Activated naive CD8-positive, alpha-beta T cell treated with anti-CD3 and anti-CD28 coated beads, Interleukin-2, amount 10 ng/mL, durations not matched to agents 7 days and 5 days (primary cell): ENCODE results near the gene HNRNPL. TPM values are rescaled to one million over a fixed set of nuclear protein-coding genes. Genes with fewer than 3 reads are reported as not detected.
"Not testable (repeated sequence)": the region's sequence is repeated elsewhere in the genome, so short reads cannot be mapped to it uniquely, and the experiment has no call there.

Experiments
- ATAC-seq: fragments of 150-1000 bp; cut with Tn5 transposase; one replicate; pipeline ENCODE4 v1.10.0; 2021; ENCODE audit warnings: low read depth, moderate library complexity
- POLR2A ChIA-PET: fragments of 350-600 bp; sonication (Branson Sonifier 250); formaldehyde crosslinking; loops from one replicate; lab custom pipeline; 2021; ENCODE audit warnings: antibody characterized with exemption; lab: Charles Lee
- DNase-seq: peaks from one replicate; pipeline ENCODE4 v3.0.0; 2021
- H3K27ac Mint-ChIP-seq: one replicate; pipeline ENCODE4 v1.8.0; 2022; ENCODE audit warnings: mild to moderate bottlenecking, mixed read lengths
- H3K27me3 Mint-ChIP-seq: one replicate; pipeline ENCODE4 v1.8.0; 2022; ENCODE audit warnings: mild to moderate bottlenecking, moderate library complexity, mixed read lengths
- H3K36me3 Mint-ChIP-seq: one replicate; pipeline ENCODE4 v1.8.0; 2021; ENCODE audit warnings: mild to moderate bottlenecking, mixed read lengths
- H3K4me1 Mint-ChIP-seq: one replicate; pipeline ENCODE4 v1.8.0; 2021; ENCODE audit warnings: mixed read lengths
- H3K4me3 Mint-ChIP-seq: one replicate; pipeline ENCODE4 v1.8.0; 2022; ENCODE audit warnings: mild to moderate bottlenecking, moderate library complexity, mixed read lengths
- H3K9me3 Mint-ChIP-seq: one replicate; pipeline ENCODE4 v1.8.0; 2021; ENCODE audit warnings: mixed read lengths
- total RNA-seq, 2 experiments: library from RNA; stranded (reverse); gene quantifications; one replicate each; pipeline ENCODE4 v1.2.3, GENCODE V29; 2021

Gene HNRNPL
- total RNA-seq, 2 experiments from 2014 or later, result 441 to 455 TPM

DNA sequence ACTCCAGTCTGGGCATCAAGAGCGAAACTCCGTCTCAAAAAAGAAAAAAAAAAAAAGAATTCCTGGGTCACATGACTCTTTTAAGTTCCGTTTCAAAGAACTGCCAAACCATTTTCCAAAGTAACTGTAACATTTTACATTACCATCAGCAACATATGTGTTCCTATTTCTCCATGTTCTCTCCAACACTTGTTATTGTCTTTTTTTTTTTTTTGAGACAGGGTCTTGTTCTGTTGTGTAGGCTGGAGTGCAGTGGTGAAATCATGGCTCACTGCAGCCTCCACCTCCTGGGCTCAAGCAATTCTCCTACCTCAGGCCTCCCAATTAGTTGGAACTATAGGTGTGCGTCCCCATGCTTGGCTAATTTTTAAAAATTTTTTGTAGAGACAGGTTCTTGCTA, 54.2 kb downstream of the HNRNPL start:
- POLR2A ChIA-PET, result no interaction called here
- H3K4me3 Mint-ChIP-seq, result no peak overlapping the region
- peaks cover 9% of the 10 kb centered on the region for H3K27me3 Mint-ChIP-seq
- no peaks in the 10 kb centered on the region for H3K9me3 Mint-ChIP-seq
- H3K36me3 Mint-ChIP-seq, result no peaks in the 10 kb centered on the region
- DNase-seq (no peak), ATAC-seq (no peak)
- no peak overlapping the region for H3K27ac Mint-ChIP-seq
- H3K4me1 Mint-ChIP-seq, result peaks cover 3% of the 10 kb centered on the region

DNA sequence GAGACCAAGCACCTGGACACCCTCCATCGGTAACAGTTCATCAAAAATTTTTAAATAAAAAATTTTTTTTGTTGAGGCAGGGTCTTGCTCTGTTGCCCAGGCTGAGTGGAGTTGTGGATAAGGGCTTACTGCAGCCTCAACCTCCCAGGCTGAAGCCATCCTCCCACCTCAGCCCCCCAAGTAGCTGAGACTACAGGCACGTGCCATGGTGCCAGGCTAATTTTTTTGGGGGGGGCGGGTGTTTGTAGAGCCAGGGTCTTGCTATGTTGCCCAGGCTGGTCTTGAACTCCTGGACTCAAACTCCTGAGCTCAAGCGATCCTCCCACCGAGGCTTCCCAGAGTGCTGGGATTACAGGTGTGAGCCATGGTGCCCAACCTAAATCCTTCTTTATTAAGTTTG, 56.1 kb downstream of the HNRNPL start:
- H3K27me3 Mint-ChIP-seq, result peaks cover 9% of the 10 kb centered on the region
- DNase-seq (no peak), ATAC-seq (no peak)
- H3K36me3 Mint-ChIP-seq, result no peaks in the 10 kb centered on the region
- peaks cover 3% of the 10 kb centered on the region for H3K4me1 Mint-ChIP-seq
- no peak overlapping the region for H3K27ac Mint-ChIP-seq
- no peaks in the 10 kb centered on the region for H3K9me3 Mint-ChIP-seq
- H3K4me3 Mint-ChIP-seq, result no peak overlapping the region
- POLR2A ChIA-PET, result interaction anchor here (0.7 to 1.0 kb wide), 2 partner anchors 49 to 56 kb away, joined by 3 read pairs; no protein-coding TSS in a partner anchor

DNA sequence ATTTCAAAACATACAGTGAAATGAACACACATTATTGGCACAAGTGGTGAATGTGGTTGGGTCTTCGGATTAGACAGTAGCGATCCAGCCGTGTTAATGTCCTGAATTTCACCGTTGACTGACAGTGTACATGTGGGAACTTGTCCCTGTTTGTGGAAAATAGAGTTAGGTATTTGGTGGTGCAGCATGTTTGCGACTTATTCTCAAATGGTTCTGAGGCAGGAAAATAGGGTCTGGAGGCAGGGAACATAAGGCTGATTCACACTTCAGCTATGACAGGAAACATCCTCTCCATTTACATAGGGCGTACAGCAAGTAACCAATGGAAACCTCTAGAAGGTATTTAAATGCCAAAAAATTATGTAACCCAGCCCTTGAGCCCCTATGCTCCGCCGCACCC, 56.6 kb downstream of the HNRNPL start:
- ATAC-seq (no peak), DNase-seq (no peak)
- no peak overlapping the region for H3K27ac Mint-ChIP-seq
- POLR2A ChIA-PET, result interaction anchor here (0.6 kb wide), 1 partner anchor 19 kb away, joined by 3 read pairs; no protein-coding TSS in a partner anchor
- H3K36me3 Mint-ChIP-seq, result no peaks in the 10 kb centered on the region
- H3K4me3 Mint-ChIP-seq, result peak overlapping the region; percentile 62
- H3K4me1 Mint-ChIP-seq, result peaks cover 3% of the 10 kb centered on the region
- H3K9me3 Mint-ChIP-seq, result no peaks in the 10 kb centered on the region
- H3K27me3 Mint-ChIP-seq, result peaks cover 9% of the 10 kb centered on the region

DNA sequence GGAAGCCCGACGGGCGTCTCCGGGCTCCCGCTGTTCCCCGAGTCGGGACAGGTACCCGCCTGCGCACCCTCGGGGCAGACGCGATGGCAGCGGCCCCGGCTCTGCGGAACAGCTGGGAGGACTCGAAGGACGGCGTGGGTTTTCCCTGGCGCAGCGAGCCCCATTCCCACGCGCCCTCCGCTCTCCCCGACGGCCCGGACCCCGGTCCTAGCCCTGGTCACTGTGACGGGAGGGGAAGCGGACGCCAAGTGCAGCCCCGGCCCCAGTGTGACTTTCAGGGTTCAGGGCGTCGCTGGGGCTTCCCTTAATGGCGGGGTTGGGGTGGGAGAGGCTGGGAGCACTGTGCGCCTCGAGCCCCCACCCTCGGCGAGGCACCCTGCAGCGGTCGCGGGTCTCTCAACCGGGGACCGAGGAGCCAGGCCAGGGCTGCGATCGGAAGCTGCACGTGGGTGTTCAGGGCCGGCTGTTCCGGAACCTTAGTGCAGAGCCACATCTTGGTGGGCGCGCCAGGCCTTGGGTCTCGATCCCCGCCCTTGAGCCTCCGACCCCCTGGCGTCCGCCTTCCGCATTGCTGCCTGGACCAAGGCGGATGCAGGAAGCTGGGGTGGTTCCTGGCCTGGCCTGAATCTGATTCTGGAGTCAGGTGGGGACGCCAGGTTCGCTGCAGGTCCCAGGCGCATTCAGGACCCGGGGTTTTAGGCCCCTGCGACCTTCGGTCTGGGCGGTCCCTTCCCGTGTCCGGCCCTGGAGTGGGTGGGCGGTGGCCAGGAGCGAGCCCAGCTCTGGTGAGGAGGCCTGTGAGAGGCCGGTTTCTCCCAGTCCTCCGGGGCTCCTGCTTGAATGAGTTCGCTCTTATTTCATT, 57.3 kb downstream of the HNRNPL start:
- DNase-seq (peak; percentile 72), ATAC-seq (peak; percentile 23)
- no peaks in the 10 kb centered on the region for H3K36me3 Mint-ChIP-seq
- POLR2A ChIA-PET, result interaction anchor here (0.6 kb wide), 1 partner anchor 20 kb away, joined by 3 read pairs; no protein-coding TSS in a partner anchor
- peaks cover 9% of the 10 kb centered on the region for H3K27me3 Mint-ChIP-seq
- no peak overlapping the region for H3K27ac Mint-ChIP-seq
- peaks cover 3% of the 10 kb centered on the region for H3K4me1 Mint-ChIP-seq
- peak overlapping the region; percentile 62 for H3K4me3 Mint-ChIP-seq
- H3K9me3 Mint-ChIP-seq, result no peaks in the 10 kb centered on the region

DNA sequence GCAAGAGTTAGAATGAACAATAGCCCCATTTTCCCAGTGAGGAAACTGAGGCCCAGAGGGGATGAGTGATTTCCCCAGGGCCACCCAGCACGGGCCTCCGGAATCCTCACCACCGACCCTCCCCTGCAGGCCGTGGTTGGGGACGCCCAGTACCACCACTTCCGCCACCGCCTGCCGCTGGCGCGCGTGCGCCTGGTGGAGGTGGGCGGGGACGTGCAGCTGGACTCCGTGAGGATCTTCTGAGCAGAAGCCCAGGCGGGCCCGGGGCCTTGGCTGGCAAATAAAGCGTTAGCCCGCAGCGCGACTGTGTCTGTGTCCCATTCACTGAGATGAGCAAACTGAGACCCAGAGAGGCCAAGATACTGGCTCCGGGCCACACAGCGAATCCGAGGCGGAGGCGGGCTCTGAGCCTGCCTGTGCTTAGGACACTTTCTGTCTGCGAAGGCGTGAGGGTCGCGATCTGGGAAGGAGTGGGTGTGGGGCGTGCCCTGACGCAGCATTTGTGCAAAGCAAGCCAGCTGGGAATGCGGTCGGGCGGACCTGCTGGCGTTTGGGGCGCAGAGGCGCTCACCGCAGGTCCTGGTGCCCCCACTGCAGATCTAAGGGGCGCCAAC, 58.2 kb downstream of the HNRNPL start:
- ATAC-seq, result peak; percentile 89
- H3K4me3 Mint-ChIP-seq, H3K4me1 Mint-ChIP-seq, POLR2A ChIA-PET, H3K36me3 Mint-ChIP-seq, DNase-seq, H3K27ac Mint-ChIP-seq, H3K9me3 Mint-ChIP-seq, H3K27me3 Mint-ChIP-seq: not testable (repeated sequence)

DNA sequence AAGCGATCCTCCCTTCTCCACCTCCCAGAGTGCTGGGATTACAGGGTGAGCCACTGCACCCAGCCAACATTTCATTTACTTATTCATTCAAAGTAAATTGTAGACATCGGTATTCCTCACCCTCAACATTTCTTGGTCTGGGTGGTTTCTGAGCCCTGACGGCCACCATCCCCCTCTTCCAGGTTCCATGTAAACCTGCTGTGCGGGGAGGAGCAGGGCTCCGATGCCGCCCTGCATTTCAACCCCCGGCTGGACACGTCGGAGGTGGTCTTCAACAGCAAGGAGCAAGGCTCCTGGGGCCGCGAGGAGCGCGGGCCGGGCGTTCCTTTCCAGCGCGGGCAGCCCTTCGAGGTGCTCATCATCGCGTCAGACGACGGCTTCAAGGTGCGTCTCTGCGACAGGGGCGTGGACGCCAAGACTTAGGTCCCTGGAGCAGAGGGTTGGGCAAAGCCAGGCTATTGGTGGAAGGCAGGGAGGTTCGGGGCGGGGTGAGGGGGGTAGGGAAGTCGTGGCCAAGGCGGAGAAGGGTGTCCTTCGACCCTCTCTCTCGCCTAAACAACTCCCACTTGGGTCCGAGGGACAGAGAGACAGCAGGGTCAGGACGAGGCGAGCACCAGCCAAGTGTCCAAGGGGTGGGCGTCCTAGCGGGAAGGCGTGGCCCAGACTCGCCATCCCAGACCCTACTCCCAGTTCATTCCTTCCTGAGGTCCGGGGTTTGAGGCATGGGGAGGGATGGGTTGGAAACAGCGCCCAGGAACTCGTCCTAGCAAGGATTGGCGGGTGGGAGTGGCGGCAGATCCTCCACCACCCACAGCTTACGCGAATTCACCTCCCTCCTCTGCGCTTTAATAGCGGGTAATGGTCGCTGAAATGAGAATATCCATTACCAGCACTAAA, 59.0 kb downstream of the HNRNPL start:
- H3K4me3 Mint-ChIP-seq, DNase-seq, H3K9me3 Mint-ChIP-seq, H3K27ac Mint-ChIP-seq, ATAC-seq, H3K4me1 Mint-ChIP-seq, H3K27me3 Mint-ChIP-seq, H3K36me3 Mint-ChIP-seq, POLR2A ChIA-PET: not testable (repeated sequence)

DNA sequence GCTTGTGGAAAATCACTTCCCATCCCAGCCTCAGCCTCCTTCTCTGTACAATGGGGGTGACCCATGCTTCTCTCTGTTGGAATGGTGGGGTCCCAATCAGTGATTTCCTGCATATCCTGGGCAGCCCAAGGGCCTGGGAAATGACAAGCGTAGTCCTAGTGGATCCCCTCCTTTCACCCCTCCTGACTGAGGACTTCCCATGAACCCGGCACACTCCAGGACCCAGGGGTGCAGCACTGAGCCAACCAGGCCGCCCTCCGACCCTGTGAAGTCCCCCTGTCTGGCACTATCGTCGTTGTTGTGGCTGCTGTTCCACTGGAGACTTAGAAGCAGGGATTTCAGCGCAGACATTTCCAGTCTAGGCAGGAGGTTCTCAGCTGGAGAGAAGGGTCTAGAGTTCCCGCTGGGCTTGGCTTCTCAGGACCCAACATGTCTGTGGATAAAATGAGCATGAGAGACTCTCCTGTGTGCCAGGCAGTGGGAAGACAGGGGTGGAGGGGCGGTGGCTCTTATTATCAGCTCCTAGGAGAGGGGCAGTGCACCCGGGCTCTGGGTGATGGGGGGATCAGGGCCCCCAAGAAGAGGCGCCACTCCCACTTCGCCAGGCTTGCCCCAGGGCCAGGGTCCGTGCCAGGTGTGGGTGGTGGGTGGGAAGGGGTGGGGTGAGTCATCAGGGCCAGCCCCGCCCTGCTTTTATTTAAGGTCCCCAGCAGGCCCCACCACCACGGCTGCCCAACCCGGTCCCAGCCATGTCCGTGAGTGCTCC, 61.1 kb downstream of the HNRNPL start, which contains the start of gene LGALS7B:
LGALS7B (plus strand) TSS at position 723 of the 766 bp plus-strand sequence; CDS start at position 750, 27 bp downstream.
- Mint-ChIP-seq H3K9me3 (no peaks in the 10 kb centered on the region), H3K36me3 (no peaks in the 10 kb centered on the region), H3K27ac (peak within 1 kb of the TSS; percentile 40), H3K27me3 (peaks cover 5% of the 10 kb centered on the region), H3K4me3 (no peak within 1 kb of the TSS), H3K4me1 (peaks cover 7% of the 10 kb centered on the region)
- ATAC-seq, result no peak
- POLR2A ChIA-PET, result no interaction called here
- DNase-seq, result no peak

DNA sequence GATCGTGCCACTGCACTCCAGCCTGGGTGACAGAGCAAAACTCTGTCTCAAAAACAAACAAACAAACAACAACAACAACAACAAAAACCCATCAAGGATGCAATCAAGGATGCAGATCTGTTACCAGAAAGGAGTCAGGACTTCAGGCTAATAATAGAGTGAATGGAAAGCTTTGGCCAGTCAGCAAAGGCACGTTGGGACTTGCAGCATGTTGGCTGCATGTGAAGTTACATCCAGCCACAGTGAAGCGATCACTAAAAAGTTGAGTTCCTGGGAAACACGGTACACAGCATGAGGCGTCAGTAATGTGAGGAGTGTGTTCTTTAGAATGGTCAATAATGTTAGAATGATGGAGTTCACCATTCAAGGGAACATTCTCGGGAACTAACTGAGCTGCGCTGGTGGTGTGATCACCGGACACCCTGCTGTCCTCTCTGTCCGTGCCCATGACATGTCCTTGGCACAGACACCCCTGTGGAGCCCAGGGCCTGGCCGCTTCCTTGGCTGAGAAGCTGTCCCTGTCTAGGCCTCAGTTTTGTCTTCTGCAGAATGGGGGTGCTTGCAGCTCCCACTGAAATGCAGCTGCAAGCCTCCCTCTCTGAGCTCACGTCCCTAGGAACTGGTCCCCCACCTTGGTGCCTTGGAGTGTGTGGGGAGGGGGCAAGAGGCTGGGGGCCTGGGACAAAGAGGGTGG, 63.1 kb downstream of the HNRNPL start:
- no peak for DNase-seq
- no peak overlapping the region for H3K4me3 Mint-ChIP-seq
- POLR2A ChIA-PET, result interaction anchor here (1.0 kb wide), 2 partner anchors 17 to 21 kb away, joined by 3 read pairs; no protein-coding TSS in a partner anchor
- H3K27me3 Mint-ChIP-seq, result peaks cover 5% of the 10 kb centered on the region
- H3K27ac Mint-ChIP-seq, result no peak overlapping the region
- no peak for ATAC-seq
- H3K4me1 Mint-ChIP-seq, result peaks cover 4% of the 10 kb centered on the region
- H3K36me3 Mint-ChIP-seq, result no peaks in the 10 kb centered on the region
- H3K9me3 Mint-ChIP-seq, result no peaks in the 10 kb centered on the region

Other genes with a start within 250 kb of the HNRNPL start
- gene MAP4K1, start 232.0 kb downstream of the HNRNPL start, total RNA-seq, result 100 to 1,000 TPM; 299 to 313 TPM
- 100 to 1,000 TPM; 307 to 308 TPM for gene EIF3K, start 230.8 kb downstream of the HNRNPL start, total RNA-seq
- gene ACTN4, start 202.3 kb downstream of the HNRNPL start, total RNA-seq, result 100 to 1,000 TPM; 236 to 252 TPM
- gene CAPN12, start 105.5 kb downstream of the HNRNPL start, total RNA-seq, result 10 to 100 TPM; 22.7 to 26.4 TPM
- gene LGALS7, start 76.5 kb downstream of the HNRNPL start, total RNA-seq, result not detected
- gene LGALS7B, start 60.8 kb downstream of the HNRNPL start, total RNA-seq, result not detected
- gene LGALS4, start 37.0 kb downstream of the HNRNPL start, total RNA-seq, result 1 to 10 TPM; 3.8 to 4.0 TPM
- 100 to 1,000 TPM; 184 TPM for gene ECH1, start 18.2 kb downstream of the HNRNPL start, total RNA-seq
- 10 to 100 TPM; 71.3 to 74.2 TPM for gene RINL, start 28.3 kb upstream of the HNRNPL start, total RNA-seq
- 10 to 100 TPM; 46.6 to 49.1 TPM for gene SIRT2, start 49.6 kb upstream of the HNRNPL start, total RNA-seq
- 10 to 100 TPM; 30.0 to 31.1 TPM for gene NFKBIB, start 50.0 kb upstream of the HNRNPL start, total RNA-seq
- 1 to 10 TPM in 1 of 2 experiments, under 1 TPM in 1; 0.88 to 1.3 TPM for gene CCER2, start 62.2 kb upstream of the HNRNPL start, total RNA-seq
- gene SARS2, start 80.8 kb upstream of the HNRNPL start, total RNA-seq, result 10 to 100 TPM; 35.6 to 40.7 TPM
- gene MRPS12, start 81.0 kb upstream of the HNRNPL start, total RNA-seq, result 10 to 100 TPM; 36.7 to 47.5 TPM
- gene FBXO17, start 125.8 kb upstream of the HNRNPL start, total RNA-seq, result not detected
- gene FBXO27, start 182.6 kb upstream of the HNRNPL start, total RNA-seq, result not detected
- not detected for gene ACP7, start 234.4 kb upstream of the HNRNPL start, total RNA-seq